ENCODE data around the gene CLSTN2.

Gene CLSTN2

DNA sequence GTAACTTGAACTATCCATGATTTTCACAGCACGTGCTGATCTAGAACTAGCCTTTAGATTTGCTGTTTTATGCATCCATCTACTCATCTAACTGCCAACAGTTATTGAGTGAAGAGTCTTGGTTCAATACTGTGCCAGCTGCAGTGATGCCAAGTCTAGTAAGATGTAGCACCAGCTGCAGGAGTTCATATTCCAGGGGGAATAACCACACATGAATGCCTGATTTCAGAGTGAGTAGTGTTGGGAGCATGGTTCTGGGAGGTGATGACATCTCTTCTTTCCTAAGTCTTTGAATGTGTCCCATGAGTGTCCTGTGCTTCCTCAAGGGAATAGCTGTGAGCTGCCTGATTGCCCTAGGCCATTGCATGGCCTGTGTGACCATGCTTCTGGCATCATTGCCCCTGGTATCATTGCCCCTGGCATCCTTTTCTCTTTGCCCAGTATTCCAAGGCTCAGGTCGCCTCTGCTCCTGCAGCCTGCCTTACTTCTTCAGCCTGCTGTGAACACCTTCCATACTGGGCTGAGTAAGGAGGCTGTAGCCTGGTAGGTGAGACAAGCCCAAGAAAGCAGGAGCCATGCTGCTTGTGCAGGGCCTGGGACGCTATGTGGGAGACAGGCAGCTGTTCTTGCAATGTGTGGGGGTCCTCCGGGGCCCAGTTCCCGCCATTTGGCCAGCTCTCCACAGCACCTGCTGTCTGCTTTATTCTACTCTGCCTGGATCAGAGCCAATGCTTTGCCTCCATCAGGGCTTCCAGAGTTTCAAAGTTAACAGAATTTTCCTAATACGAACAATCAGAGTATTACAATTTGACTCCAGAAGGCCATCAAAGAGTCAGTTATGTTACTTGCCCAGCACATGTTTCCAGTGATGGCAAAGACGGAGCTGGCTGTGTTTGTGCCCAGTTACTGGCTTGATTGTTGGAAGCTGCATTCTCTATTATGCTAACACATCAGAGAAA lies 73.2 kb downstream of the CLSTN2 start:
- DNase-seq: no peak

DNA sequence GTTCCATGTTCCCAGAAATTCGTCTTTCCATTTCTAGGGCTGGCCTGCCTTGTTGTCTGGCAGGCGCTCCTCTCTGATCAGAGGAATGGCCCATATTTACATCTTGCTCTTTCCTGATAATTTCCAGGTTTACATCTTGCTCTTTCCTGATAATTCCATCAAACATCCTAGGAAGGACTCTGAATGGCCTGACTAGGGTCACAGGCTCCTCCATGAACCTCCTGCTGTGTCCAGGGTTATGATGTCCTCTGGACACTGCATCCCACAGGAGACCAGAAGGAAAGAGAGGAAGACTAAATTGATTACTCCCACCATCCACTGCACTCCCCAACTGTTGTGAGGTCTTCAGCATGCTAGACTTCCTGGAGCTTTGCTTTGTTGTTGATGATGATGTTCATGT lies 75.4 kb downstream of the CLSTN2 start:
- no peak for DNase-seq

DNA sequence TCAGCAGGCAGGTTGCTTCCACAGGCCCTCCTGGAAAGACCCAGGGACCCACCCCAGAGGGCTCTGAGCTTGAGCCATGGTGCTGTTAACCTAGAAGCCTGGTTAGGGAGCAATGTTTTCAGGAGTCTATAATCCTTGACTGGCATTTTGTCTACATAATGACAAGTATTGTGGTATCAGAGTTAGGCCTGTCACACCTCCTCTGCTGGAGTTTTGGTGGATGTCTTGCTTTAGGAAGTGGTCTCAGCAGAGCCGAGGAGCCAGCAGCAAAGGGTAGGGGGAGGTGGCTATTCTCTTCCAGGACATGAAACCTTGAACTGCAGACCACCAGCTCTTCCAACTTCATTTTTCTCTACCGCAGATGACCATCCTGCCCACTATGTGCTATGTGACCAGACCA lies 76.1 kb downstream of the CLSTN2 start:
- DNase-seq: no peak

GRCh38 chr3:140011611-140012277 lies 76.8 kb downstream of the CLSTN2 start:
- no peak for DNase-seq

- no peak for DNase-seq
Observed at GRCh38 chr3:140013220-140013619, 78.2 kb downstream of the CLSTN2 start.

- no peak for DNase-seq
Observed at GRCh38 chr3:140014831-140015495, 80.0 kb downstream of the CLSTN2 start.

- DNase-seq: no peak
Observed at GRCh38 chr3:140015741-140016140, 80.8 kb downstream of the CLSTN2 start.

- no peak for DNase-seq
Observed at GRCh38 chr3:140018556-140018955, 83.6 kb downstream of the CLSTN2 start.

DNA sequence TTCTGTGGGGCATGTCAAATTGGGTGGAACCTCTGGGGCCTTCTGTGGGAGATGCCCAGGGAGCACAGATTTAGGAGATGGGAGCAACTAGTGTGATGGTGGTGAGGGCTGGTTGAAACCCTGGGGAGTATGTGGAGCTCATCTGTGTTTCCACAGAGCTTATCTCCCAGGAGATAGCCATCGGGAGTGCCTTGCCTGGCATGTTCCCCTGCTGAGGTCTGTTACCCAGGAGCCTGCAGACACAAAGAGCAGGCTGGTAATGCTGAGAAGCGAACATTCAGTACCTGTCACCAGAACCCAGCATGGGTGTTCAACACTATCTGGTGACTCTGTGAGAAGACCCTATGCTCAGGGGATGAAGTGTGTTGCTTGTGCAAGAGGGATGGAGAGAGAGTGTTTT lies 85.0 kb downstream of the CLSTN2 start:
- no peak for DNase-seq

DNA sequence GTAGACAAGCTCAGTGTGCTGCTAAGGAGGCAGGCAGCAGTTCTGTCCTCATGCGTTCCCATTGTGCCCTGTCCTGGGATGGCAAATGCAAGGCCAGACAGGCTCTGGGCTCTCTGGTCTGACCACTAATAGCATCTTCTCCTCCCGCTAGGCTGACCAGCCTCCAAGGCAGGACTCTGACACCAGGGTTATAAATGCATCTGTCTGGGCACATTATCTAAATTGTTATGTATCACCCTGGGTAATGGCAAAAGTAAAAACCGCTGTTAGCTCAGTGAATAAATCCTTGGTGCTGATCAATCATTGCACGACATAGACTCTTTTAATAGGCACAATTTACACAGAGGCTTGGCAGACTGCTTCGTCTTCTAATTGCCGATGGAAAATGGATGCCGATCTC lies 85.6 kb downstream of the CLSTN2 start:
- no peak for DNase-seq

DNA sequence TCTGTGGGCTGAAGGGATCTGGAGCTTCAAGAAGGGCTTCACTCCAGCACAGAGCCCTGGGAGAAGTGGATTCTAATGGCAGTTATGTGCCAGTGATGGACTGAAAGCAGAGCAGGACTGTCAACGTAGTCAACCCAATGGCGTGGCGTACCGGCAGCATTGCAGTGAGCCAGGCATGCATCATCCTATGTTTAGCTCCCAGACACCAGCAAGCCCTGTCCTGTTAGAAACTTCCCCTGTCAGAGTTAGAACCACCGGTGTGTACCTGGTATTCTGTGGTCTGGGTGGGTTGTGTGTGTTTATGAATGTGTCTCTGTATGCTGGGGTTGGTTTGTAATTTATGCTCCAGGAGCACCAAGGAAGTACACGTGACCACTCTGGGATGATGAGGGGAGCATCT lies 86.3 kb downstream of the CLSTN2 start:
- no peak for DNase-seq

- DNase-seq: no peak
Observed at GRCh38 chr3:140022066-140022770, 87.2 kb downstream of the CLSTN2 start.

DNA sequence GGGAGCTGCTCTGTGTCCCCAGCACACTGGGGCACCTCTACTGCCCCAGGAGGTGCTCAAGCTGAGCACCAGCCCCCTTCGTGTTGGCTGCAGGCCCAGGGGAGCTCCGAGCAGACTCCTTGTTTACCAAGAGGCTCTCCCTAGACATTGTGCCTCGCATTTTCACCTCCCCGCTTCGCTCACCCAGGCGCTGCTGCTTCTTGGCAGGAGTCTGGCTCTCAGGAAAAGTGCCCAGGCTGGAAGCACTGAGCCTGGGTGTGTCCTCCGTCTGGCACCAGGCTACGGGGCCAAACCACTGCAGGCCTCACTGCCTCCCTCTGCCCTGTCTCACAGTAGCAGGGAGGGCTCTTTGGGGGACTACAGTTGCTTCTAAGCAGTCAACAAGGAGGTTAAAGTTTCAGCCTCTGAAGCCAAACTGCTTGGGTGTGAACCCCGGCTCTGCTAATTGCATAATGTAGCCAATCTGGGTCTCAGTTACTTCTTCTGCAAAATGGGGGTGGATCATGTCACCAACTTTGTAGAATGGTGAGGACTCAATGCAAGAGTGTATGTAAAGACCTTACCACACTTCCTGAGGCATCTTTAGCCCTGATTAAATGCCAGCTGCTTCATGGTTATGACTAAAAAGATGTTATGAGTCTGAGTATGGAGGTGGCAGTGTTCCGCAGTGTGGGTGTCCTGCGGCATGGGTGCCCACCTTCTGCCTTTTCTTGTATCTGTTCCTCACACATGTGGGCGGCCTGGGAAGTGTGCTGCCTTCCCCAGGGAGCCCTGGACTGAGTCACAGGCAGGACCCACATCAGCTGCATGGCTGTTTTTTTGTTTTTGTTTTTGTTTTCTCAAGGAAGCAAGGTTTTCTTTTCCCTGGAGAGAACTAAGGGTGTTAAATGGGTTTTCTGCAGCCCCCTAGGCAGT lies 88.9 kb downstream of the CLSTN2 start:
- DNase-seq: no peak

DNA sequence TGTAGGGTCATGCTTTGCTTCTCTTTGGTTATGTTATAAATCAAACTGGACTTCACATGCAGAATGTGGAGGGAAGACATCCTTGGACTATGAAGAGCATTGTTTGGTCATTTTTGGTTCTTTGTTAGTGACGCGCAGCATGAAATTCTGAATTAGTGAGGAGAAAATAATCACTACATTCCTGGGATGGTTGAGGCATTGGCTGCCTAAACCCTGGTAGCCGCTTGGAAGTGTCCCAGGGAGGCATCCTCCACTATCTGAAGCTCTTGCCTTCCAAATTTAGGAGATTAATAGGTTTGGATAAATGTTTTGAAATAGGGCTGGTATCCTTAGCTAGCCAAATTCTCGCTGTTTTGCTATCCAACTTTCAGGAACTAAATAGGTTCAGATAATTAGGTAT lies 96.2 kb downstream of the CLSTN2 start:
- DNase-seq: no peak

DNA sequence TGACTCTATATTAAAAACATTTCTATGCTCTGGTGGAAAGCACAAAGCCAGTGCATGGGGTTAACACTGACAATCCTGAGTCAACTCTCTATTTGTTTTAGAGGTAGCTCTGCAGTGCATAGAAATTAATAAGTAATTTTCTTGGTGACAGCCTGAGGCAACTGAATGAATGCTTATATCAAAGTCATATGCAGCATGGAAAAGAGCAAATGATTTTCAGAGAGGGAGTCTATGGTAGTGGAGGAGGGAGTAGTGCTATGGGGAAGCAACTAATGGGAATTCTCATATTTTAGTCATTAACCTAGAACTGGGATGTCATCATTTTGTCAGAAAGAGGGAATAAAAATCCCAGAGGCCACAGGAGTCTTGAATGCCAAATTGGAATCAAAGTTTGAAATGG lies 99.1 kb downstream of the CLSTN2 start:
- DNase-seq: no peak

DNA sequence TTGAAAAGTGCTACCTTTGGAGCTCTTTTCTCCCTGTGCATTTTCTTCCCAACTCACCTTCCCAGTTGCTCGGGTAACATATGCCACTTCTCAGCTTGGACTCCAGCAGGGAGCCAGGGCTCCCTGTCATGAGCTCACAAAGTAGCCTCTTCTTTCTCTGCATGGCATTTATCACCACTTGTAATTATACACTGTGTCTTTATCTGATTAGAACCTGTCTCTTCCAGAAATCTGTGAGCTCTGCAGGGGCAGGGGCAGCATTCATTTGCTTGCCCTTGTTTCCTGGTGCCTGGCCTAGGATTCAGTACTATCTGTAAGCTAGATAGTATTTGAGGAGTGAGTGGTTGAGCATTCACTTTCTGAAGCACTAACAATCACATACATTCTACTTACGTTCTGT lies 100.9 kb downstream of the CLSTN2 start:
- DNase-seq: no peak

- DNase-seq: no peak
Observed at GRCh38 chr3:140050396-140050795, 115.4 kb downstream of the CLSTN2 start.

- DNase-seq: no peak
Observed at GRCh38 chr3:140051019-140051957, 116.3 kb downstream of the CLSTN2 start.

DNA sequence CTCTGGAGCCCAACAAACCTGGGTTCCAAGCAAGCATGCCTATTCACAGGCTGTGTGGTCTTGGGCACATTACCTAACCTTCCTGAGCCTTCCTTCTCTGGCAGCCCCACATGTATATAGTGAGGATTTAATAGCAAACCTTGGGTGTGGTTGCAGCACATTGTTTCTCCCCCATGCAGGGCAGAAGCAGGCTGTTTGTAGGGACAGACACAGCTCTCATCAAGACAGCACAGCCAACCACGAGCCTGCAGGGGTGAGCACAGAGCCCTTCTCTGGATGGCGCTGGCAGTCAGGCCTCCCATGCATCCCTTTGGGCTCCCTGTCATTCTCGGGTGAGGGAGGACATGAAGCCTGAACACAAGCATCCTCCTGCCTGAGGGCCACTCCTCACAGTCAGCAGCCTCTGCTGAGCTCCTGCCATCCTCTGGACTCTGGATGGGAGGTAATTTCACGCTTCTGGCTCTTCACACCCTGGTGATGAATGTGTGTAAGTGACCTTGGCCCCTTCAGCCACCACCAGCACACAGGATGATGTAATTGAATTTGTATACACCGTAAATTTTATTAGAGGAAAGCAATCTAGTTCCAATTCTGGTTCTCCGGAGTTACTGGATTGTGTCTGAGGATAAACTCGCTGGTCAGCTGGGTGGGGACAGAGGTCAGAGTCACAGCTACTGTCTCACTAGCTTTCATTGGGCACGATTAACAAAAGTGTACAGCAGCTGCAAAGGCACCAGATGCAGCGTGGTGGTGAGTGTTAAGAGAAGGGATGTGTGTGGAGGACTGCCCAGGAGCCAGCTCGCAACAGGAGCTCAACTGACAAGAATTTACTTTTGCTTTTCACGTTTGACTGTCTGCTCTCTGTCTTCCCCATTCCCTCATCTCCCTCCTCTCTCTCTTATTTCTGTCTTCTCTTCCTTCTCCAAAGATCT lies 118.1 kb downstream of the CLSTN2 start:
- DNase-seq: no peak

DNA sequence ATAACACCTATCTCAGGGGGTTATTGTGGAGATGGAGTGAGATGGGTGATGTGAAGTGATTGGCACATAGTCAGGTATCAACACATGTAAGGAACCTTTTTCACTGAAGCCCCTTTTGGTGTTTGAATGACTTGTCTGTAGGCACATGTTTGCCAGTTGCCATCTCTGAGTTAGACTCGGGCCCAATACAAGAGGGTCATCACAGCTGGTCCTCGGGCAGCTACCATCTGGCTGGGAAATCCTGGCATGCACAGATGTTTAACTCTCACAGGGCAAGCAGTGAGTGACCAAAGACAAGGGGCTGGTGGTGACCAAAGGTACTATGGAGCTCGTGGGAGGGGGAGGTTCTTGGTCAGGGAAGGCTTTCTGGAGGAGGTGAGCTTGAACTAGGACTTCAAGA lies 118.8 kb downstream of the CLSTN2 start:
- DNase-seq: no peak
